Mucosa of descending colon (tissue), 3 donors: ENCODE measurements around the gene NEXMIF. TPM values are rescaled to one million over a fixed set of nuclear protein-coding genes. Genes with fewer than 3 reads are reported as not detected.
"Not testable (repeated sequence)": the region's sequence is repeated elsewhere in the genome, so short reads cannot be mapped to it uniquely, and the experiment has no call there.

ENCODE experiments used
- ATAC-seq: fragments of 200-7000 bp; cut with Tn5 transposase; one replicate; pipeline ENCODE4 v1.9.1; 2020; ENCODE audit warnings: mild to moderate bottlenecking, moderate library complexity
- DNase-seq, 3 donors: peaks; one replicate each; pipeline ENCODE4 v3.0.0-alpha.2; 2020
- H3K36me3 ChIP-seq: fragments of 200-600 bp; one replicate; pipeline ENCODE4 v1.8.0; 2021; ENCODE audit warnings: low read depth, mild to moderate bottlenecking
- H3K4me1 ChIP-seq: fragments of 200-600 bp; one replicate; pipeline ENCODE4 v1.8.0; 2021; ENCODE audit warnings: low read depth, mild to moderate bottlenecking
- H3K4me3 ChIP-seq: fragments of 200-600 bp; one replicate; pipeline ENCODE4 v1.8.0; 2021; ENCODE audit warnings: mild to moderate bottlenecking
- H3K9me3 ChIP-seq: fragments of 200-600 bp; one replicate; pipeline ENCODE4 v1.8.0; 2021; ENCODE audit warnings: mild to moderate bottlenecking
- CTCF ChIP-seq: fragments of 200-600 bp; IDR thresholded peaks from one replicate; pipeline ENCODE4 v1.8.0; 2022; ENCODE audit warnings: antibody characterized with exemption, mild to moderate bottlenecking
- intact Hi-C, 2 donors: fragments of 100-400 bp; cut with DNase I in 1 of 2; cut with micrococcal nuclease in 1 of 2; formaldehyde crosslinking; loops; one replicate each; pipeline versions ENCODE4 v1.11.0 to v1.11.1; 2022; cut with DNase I, micrococcal nuclease
- long read RNA-seq, 2 donors: library from polyadenylated mRNA; unstranded; transcript quantifications; one replicate each; pipeline ENCODE4 v2.0.0, GENCODE V29; 2019 to 2021
- total RNA-seq, 3 donors: library from RNA; stranded (reverse); fragmentation: NEBNext Ultra II Directional in 2 of 3; extraction: Animal tissue kit (Norgen Biotek cat#: 25700) in 2 of 3; gene quantifications; one replicate each; pipeline versions ENCODE4 v1.2.1 to v1.2.4, GENCODE V29; 2021 to 2023
- donor health status: DM: no; HTN: no; CAD: no; lungs with moderate emphysema.
- donor health status: DM: no; HTN: no; CAD: no.
- donor health status: DM: no; HTN: yes; CAD: no.

The NEXMIF gene
- 1 to 10 TPM; 1.0 to 6.8 (median 1.7) TPM for total RNA-seq
- long read RNA-seq, donor 1, full-length matches to known transcripts = 1 of 2 reads
- long read RNA-seq, donor 1, partial matches to known transcripts = 0 of 2 reads
- long read RNA-seq, donor 1, other reads (novel, unspliced or antisense) = 1 of 2 reads
- long read RNA-seq, donor 2 = 0 reads

- Histone ChIP-seq H3K36me3 (no peaks in the 10 kb centered on the region), H3K9me3 (no peaks in the 10 kb centered on the region), H3K4me1 (no peaks in the 10 kb centered on the region), H3K4me3 (no peak within 1 kb of the TSS)
- intact Hi-C loops = no loop called here
- peak in 2 of 3 donors; percentile 13 to 48 for DNase-seq
- no peak for TF ChIP-seq CTCF
- ATAC-seq = peak; percentile 85
Observed at GRCh38 chrX:74925225-74926088, at the start of gene NEXMIF. TSS of gene NEXMIF (minus strand) at chrX:74925452.

GRCh38 chrX:74961962-74962361 is 36.7 kb upstream of the NEXMIF start:
- H3K9me3 ChIP-seq, H3K4me3 ChIP-seq, DNase-seq, ATAC-seq, H3K4me1 ChIP-seq, H3K36me3 ChIP-seq, intact Hi-C loops: not testable (repeated sequence)

- intact Hi-C loops = no loop called here
- no peak for TF ChIP-seq CTCF
Observed at GRCh38 chrX:74949717-74950116, 24.5 kb upstream of the NEXMIF start.

GRCh38 chrX:74940414-74940813 is 15.2 kb upstream of the NEXMIF start:
- Histone ChIP-seq H3K4me3 (no peak overlapping the region), H3K4me1 (no peaks in the 10 kb centered on the region), H3K9me3 (no peaks in the 10 kb centered on the region), H3K36me3 (no peaks in the 10 kb centered on the region)
- no peak for TF ChIP-seq CTCF
- DNase-seq (no peak), ATAC-seq (no peak)
- intact Hi-C loops = no loop called here

More at GRCh38 chrX:74949717-74950116, 24.5 kb upstream of the NEXMIF start:
- DNase-seq = no peak
- no peak for ATAC-seq
- Histone ChIP-seq H3K36me3 (no peaks in the 10 kb centered on the region), H3K9me3 (no peaks in the 10 kb centered on the region), H3K4me3 (no peak overlapping the region), H3K4me1 (no peaks in the 10 kb centered on the region)

- intact Hi-C loops = no loop called here
- H3K9me3 ChIP-seq = no peaks in the 10 kb centered on the region
- no peaks in the 10 kb centered on the region for H3K36me3 ChIP-seq
- no peak for TF ChIP-seq CTCF
- no peak overlapping the region for H3K4me3 ChIP-seq
- H3K4me1 ChIP-seq = no peaks in the 10 kb centered on the region
- no peak for DNase-seq
- no peak for ATAC-seq
Observed at GRCh38 chrX:74931214-74931613, 6.0 kb upstream of the NEXMIF start.
